NCI-H526 treated with DMSO at 0.1 percent for 48 hours (cell line): Measurements from ENCODE around the gene UQCC2.

Experiments used
- DNase-seq: peaks from one replicate; lab custom pipeline; 2025; lab: John Stamatoyannopoulos, UW

UQCC2 gene

GRCh38 chr6:33675968-33676367, 35.5 kb downstream of the UQCC2 start:
- no peak for DNase-seq

GRCh38 chr6:33673851-33674250, 37.6 kb downstream of the UQCC2 start:
- no peak for DNase-seq

DNA sequence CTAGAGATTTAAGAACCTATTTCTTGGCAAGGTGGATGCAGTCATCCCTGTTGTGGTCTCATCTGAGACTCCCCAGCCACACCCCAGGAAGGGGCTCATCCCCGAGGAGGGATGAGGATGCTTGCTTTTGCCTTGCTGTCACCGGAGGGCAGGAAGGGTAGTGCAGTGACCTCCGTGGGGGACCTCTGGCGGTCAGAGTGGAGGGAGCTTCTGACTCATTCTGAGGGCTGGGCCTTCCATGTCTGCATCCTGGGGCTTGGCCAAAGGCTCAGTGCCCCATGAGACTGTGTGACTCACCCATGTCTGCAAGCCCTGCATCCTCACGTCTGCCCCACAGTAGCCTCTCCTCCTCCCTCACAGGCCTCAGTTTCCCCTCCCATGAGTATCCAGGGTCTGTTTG, 38.7 kb downstream of the UQCC2 start:
- no peak for DNase-seq

DNA sequence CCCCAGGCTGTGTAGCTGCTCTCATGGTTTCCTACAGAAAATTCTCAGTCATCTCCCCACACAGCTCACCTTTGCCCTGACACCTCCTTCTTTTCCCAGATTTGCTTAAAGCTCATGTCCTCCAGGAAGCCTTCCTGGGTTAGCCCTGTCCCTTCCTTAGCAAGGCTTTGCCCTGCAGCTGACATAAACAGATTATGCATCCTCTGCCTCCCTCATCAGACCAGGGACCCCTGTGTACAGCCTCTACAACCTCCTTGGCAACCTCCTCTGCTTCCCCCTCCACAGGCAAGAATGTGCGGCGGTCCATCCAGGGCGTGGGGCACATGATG, 39.8 kb downstream of the UQCC2 start:
- no peak for DNase-seq

DNA sequence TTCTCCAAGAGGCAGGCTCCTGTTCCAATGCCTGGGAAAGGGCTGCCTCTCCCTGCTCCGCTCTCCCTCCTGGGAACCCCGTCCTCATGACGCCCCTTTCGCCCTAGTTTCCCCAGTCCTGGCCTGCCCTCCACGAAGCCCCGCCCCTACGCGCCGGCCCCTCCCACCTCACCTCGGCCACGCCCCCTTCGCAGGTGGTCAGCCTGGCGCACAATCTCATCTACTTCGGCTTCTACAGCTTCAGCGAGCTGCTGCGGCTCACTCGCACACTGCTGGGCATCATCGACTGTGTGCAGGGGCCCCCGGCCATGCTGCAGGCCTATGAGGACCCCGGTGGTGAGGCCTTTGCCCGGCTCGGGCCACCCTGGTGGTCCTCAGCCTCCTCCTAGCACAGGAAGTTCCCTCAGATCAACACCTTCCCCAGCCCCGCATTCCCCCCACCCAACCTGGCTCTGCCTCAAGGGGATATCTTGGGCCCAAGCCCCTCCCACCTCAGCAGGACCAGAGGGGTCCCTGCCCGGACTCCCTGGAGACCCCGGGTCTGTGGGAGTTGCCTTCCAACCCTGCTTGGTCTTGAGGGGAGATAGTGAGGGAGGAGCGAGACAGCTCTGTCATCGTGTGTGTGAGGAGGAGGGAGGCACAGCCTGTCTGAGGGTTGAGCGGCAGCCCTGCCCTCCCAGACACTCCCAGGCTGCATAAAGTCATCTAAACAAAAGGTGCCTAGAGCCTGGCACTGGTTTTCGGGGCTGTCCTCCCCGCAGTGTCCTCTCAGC, 40.3 kb downstream of the UQCC2 start:
- DNase-seq = no peak

GRCh38 chr6:33670086-33670660, 41.3 kb downstream of the UQCC2 start:
- no peak for DNase-seq

- DNase-seq = no peak
These were observed 42.6 kb downstream of the UQCC2 start for GRCh38 chr6:33668914-33669313.

DNA sequence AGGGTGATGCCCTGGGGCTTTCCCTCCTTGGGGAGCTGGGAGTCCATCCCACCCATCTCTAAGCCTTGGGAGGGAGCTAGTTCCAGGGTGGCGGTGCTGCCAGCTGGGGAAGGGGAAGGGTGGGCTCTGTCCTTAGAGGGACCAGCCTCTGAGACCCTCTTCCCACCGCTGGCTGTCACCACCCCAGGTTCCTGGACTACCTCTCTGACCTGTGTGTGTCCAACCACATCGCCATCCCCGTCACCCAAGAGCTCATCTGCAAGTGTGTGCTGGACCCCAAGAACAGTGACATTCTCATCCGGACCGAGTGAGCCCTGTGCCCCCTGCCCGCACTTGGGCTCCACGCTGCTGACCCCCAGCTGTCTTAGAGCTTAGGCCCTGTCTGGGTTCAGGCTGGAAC, 43.2 kb downstream of the UQCC2 start:
- no peak for DNase-seq

- DNase-seq = no peak
These were observed 43.7 kb downstream of the UQCC2 start for GRCh38 chr6:33667776-33668175.

GRCh38 chr6:33667072-33667471, 44.4 kb downstream of the UQCC2 start:
- no peak for DNase-seq

DNA sequence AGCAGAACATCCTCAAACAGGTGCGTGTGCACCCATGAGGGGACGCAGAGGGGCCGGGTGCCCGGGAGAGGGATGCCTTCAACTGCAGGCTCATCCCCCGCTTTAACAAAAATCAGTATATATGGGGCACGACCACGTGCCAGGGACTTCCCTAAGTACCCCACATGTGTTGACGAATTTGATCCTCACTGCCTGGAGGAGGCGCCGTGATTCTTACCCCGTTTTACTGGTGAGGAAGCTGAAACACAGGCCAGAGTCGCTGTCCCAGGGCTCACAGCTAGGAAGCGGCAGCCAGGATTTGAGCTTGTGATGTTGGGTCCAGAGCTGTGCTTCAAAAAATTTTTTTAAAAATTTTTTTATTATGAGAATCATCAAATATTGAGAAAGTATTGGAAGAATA, 45.5 kb downstream of the UQCC2 start:
- DNase-seq = no peak

GRCh38 chr6:33664506-33665057, 46.9 kb downstream of the UQCC2 start:
- no peak for DNase-seq

- DNase-seq = no peak
These were observed 47.6 kb downstream of the UQCC2 start for GRCh38 chr6:33663727-33664449.

- DNase-seq = no peak
These were observed 48.5 kb downstream of the UQCC2 start for GRCh38 chr6:33663028-33663427.

GRCh38 chr6:33662318-33662717, 49.2 kb downstream of the UQCC2 start:
- no peak for DNase-seq

GRCh38 chr6:33661106-33661838, 50.2 kb downstream of the UQCC2 start:
- no peak for DNase-seq

DNA sequence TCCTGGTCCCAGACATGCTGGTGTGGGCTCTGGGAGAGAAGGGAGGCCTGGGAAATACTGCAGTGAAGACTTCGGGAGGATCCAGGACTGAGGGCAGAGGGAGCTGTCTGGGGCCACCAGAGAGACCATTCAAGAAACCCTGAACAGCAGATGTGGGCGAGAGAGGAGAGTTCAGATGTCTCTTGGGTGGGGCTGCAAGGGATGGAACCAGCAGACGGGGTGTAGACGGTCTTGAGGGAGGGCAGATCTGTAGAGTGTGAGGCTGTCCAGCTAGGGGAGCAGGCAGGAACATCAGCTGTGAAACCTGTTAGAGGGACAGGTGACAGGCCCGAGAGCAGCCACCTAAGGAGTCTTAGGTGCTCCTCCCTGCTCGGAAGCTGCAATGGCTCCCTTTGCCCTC, 51.5 kb downstream of the UQCC2 start:
- DNase-seq = no peak

DNA sequence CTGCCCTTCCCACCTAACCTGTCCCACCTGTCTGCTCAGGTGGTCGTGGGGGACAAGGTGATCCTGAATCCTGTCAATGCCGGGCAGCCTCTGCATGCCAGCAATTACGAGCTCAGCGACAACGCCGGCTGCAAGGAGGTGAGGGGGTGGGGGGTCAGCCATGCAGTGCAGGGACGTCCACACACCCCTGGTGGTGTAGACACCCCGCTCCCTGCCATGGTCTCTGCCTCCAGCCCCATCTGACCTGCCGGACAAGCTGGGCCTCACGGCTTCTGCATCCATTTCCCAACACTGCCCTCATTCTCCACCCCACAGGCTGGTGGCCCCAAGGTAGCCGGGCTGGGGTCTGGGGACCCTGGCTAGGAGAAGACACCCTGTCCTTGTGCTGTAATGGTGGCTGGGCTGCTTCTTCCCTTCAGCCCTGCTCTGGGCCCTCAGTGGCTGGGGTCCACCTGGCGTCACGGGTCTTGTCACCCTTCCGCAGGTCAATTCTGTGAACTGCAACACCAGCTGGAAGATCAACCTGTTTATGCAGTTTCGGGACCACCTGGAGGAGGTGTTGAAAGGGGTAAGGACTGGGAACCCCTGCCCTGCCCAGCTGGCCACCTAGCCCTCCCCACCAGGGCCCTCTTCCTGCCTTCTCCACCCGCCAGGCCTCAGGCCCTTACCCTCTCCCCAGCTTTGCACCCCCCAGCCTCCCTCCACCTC, 52.4 kb downstream of the UQCC2 start:
- DNase-seq = no peak

DNA sequence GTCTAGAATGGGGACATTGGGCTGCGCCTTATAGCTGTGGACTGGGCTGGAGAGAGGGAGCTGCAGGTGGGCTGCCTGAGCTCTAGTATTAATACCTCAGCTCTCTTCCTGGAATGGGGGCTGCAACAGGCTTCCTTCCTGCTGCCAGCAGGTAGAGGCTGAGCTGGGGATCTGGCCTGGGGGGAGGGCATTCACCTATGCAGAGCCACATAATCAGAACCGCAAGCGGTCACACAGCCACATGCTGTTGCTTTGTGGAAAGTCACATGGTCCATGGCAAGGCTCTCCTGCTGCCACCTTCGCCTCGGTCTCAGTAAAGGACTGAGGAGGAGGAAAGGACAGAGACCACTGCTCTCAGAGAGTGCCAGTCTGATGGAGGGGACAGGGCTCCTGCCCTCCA, 54.7 kb downstream of the UQCC2 start:
- DNase-seq = no peak

DNA sequence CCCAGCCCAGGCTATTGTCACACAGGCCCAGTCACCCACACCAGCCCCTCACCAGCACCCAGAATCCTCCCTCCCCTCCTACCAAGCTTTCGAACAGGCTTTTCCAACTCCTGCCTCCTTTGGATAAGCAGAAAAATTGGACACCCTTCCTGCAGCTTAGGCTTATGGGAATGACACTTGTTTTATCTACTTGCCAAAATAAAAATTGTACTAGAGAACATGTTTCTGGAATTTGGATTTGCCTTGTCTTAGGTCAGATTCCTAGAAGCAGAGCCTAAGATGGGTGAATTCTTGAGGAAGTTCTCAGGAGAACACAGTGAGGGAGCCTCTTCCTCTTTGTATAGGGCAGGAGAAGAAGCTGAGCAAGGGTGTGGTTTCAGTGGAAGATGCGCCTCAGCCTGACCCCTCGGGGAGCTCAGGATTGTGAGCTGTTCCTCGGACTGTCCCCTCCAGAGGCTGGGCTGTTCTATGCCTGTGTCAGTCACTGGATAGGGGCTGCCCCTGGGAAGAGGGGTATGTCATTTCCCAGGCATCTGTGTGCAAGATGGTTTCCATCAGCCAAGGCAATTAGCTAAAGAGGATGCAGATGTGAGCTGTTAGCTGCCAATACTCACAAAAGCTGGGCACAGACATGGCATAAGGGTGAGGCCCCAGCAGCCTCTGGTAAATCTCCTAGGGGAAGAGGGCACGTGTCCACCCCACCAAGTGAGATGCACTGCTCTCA, 56.5 kb downstream of the UQCC2 start:
- no peak for DNase-seq

- no peak for DNase-seq
These were observed 59.5 kb downstream of the UQCC2 start for GRCh38 chr6:33652002-33652401.
